Fibroblast of mammary gland (primary cell): ENCODE data around the gene WARS2.

Experiments used
- DNase-seq: peaks from one replicate; pipeline ENCODE4 v3.0.0-alpha.2; 2010; ENCODE audit warnings: low read depth
- H3K4me3 ChIP-seq: 2 replicates; pipeline ENCODE4 v1.5.1; 2011; ENCODE audit warnings: low read depth, mild to moderate bottlenecking, low read length, moderate library complexity; ENCODE audit not compliant: control insufficient read depth
- CTCF ChIP-seq: conservative IDR thresholded peaks from 2 replicates; pipeline ENCODE4 v1.5.1; 2011; ENCODE audit warnings: low read depth, low read length, inconsistent platforms; ENCODE audit not compliant: control insufficient read depth, insufficient read depth

WARS2 gene

GRCh38 chr1:118991448-118991847 is 149.0 kb downstream of the WARS2 start:
- H3K4me3 ChIP-seq = no peak overlapping the region
- TF ChIP-seq CTCF = no peak
- no peak for DNase-seq

- TF ChIP-seq CTCF = no peak
- peak; percentile 68 for DNase-seq
- H3K4me3 ChIP-seq = no peak overlapping the region
Observed at GRCh38 chr1:118990513-118991152, 149.8 kb downstream of the WARS2 start.

- DNase-seq = peak; percentile 84
- peak overlapping the region; percentile 2 for H3K4me3 ChIP-seq
- TF ChIP-seq CTCF = no peak
Observed at GRCh38 chr1:118989878-118990378, 150.5 kb downstream of the WARS2 start.

- no peak for TF ChIP-seq CTCF
- peak overlapping the region; percentile 84 for H3K4me3 ChIP-seq
- peak; percentile 56 for DNase-seq
Observed at GRCh38 chr1:118989006-118989815, 151.2 kb downstream of the WARS2 start.

- H3K4me3 ChIP-seq = peak within 1 kb of the TSS; percentile 84
- no peak for TF ChIP-seq CTCF
- peak; percentile 80 for DNase-seq
Observed at GRCh38 chr1:118988186-118989005, 152.1 kb downstream of the WARS2 start, which contains the start of gene TBX15. Gene TBX15, minus strand, starts transcription at chr1:118988343. Its CDS starts 548 bp downstream, at chr1:118987795.

GRCh38 chr1:118987468-118988185 is 152.8 kb downstream of the WARS2 start:
- DNase-seq = no peak
- H3K4me3 ChIP-seq = peak overlapping the region; percentile 84

More at GRCh38 chr1:118987468-118988185, 152.8 kb downstream of the WARS2 start:
- no peak for TF ChIP-seq CTCF
